SHP77 (cell line): ENCODE data around the gene IQCH.

ENCODE experiments used
- DNase-seq, 2 experiments: peaks; one replicate each; lab custom pipeline; 2025; lab: John Stamatoyannopoulos, UW

IQCH gene

DNA sequence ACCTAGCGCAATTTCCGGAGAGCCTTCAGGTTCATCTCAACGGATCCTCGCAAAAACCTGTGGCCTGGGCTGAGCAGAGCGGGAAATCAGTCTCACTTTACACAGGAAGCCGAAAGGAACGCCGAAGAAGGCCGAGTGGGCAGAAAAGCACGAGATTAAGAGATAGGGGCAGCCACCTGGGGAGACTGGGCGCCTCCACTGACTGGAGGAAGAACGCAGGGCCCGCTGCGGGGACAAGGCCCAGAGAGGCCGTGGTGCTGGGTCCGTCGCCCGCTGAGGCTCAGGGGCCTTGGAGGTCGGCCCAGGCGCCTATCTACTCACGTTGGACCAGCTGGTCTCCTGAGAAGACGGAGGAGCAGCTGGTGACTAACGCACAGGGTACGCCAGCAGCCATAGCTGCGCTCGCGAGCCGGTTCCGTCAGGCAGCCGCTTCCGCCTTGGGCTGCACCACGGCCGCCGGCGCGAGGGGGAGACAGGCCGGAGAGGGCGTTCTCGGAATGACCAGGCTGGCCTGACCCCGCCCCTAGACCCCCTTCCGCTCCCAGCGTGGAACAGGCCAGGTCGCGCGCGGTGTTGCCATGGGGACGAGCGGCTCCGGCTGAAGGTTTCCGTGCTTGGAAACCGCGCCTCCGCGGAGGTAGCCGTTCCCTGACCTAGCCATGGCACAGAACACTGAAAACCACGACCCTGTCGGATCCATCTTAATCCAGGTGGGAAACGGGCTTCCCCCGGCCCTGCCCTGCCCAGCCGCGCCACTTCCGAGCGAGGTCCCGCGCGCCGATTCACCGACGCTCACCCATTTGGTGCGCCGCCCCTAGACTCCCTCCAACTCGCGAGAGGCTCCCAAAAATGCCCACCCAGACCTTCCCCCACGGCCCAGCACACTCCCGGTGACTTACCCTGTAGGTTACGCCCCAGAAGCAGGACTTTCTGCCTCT, at the start of gene IQCH, which contains the start of gene AAGAB:
IQCH (plus strand) TSS at position 549 of the 938 bp plus-strand sequence; CDS start at position 660, 111 bp downstream.
AAGAB (minus strand) TSS at position 424 of the 938 bp plus-strand sequence; CDS start at position 394, 30 bp downstream.
- DNase-seq: peak; percentile 92

DNA sequence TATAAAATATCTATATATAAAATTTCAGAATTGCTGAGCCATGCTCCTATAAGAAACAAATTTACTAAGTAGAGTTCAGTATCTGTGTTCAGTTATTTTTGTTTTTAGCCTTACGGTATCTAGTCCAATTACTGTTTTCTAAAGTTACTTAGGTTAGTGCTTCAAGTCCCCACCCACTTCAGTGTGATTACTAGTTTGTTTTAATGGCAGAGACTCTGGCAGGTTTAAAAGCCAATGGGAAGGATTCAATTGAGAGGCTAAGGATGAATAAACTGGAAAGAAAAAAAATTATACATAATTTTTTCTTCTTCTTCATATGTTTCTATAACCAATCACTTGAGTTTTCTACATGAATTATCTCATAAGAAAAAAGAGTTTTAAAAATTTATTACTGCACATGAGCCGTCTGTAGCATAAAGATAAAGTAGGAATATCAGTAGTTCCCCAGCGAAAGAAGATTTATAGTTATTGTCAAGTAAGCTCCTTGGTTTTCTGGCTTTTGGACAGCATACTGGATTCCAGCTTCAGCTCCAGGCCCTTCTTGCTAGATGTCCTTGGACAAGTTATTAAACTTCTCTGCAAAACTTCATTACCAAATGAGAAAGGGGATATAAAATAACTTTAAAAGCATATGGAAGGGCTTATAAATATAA, 46.9 kb upstream of the IQCH start:
- no peak for DNase-seq

DNA sequence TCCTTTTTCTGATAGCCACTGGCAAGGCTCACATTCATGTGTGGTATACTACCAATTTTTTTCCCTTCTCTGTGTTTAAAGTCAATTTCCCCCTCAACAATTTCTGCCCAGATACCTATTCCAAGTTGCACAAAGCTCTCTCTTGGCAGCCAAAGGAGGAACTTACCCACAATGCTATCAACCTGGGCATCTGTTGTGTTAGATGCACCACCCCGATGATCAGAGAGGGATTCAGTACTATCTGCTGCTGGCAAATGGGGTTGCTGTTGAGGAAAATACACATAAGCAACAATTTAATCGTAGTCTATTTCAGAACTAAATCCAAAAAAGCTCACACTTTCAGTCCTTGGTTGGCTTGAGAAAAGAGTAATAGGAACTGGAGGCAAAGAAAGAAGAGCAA, 46.2 kb upstream of the IQCH start:
- no peak for DNase-seq

DNA sequence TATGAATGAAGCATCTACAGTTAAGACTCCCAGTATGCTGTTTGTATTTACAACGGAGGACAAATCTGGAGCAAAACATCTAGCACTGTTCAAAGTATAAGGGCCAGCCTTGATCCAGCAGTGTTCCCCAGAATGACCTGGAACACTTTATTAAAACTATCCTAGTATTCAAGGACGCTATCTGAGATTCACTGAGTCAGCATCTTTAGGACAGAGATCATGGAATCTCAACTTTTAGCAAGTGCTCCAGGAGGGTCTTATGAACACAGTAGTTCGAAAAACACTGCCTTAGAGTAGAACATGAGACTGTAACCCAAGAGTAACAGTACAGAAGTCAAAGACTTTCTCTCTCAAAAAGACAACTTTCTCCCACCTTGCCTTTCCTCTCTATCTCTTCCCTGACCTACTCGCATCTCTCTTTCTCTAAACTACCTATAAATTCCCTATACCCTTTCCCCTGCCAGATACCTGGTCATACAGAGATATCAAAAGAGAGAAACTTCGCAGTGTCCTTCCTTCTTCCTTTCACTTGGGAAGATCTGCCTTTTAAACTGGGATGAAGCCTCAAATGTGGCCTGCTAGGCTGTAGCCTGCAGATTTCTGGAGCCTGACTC, 43.9 kb upstream of the IQCH start:
- DNase-seq: no peak

DNA sequence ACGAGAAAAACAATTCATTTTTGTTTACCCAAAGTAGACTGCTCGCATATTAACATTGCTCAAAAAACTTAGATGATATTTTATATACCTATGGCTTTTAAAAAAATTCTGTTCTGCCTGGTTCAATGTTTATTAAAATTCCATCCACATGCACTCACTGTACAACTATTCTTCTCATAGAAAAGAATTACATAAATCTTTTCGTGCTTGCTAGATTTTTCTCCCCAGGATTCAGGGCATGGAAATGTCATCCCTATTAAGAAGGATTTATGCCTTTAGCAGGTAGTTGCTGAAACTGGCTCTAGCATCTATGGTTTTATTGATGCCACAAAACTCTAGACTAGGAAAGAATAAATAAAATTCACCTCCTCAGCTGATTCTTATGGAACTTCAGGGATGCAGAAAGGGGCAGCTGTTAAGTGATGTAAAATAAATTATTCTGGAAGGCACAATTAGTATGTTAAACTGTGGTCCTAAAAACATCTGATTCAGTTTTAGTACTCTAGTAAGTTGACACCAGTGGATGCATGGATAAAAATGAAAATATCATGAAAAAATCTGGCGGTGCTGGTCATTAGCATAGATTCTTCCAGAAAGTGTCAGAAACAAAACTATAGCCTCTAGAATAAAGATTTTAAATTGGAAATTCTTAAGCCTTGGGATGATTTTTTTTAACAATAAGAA, 41.8 kb upstream of the IQCH start:
- no peak for DNase-seq

DNA sequence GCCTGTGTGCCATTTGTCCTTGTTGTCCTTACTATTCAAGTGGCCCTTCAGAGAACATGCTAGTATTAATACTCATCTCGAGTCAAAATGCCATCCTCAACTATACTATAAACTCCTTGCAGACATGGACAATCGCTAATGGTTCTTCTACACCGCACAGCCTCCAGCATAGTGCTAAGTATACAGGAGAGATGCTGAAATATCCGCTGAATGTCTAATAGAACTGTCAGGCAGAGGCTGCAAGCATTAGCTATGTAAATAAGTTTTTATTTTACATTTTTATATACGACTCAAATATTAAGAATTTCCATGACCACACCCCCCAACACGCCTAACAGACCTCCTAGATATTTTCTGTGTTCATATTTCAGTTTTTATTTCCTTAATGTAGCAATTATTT, 39.5 kb upstream of the IQCH start:
- DNase-seq: no peak

DNA sequence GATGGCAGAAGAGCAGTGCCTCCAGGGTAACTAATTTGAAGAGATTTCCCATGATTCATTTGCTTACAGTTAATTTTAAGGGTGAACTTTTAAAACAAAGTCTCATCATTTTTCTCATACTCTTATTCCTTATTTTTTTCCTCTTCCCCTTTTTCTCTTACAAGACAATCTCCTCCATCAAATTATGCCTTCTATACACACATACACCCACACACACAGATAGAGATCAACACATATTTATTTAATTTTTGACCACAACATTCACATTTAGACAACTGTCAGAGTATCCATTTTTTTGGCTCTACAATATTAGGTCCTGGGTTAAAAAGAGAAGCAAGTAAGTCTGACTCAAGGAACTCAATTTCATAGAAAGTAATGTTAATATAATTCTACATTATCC, 37.7 kb upstream of the IQCH start:
- DNase-seq: no peak

DNA sequence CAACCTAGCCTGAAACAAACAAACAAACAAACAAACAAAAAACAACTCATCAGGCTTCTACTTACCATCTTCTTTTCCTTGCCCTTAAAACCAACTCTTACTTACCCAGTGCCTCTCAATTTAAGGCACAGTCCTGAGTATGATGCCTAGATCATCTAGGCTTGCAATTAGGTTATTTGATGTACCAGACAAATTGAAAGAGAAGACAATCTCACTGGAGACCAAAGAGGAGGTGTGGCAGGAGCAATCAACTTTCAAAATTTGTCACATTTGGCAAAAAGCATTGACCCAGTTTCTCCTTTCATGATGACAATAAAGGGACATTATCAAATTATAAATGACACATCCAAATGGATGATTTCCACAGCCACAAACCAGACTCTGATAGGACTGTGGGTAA, 36.2 kb upstream of the IQCH start:
- no peak for DNase-seq

DNA sequence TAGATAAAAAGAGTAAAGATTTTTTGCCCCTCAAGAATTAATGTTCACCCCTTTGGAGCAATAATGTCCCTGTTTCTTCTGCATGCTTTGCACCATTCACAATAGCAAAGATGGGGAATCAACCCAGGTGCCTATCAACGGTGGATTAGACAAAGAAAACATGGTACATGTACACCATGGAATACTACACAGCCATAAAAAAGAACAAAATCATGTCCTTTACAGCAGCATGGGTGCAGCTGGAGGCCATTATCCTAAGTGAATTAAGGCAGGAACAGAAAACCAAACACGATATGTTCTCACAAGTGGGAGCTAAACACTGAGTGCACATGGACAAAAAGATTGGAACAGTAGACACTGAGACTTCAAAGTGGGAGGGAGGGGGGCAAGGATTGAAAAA, 35.3 kb upstream of the IQCH start:
- DNase-seq: no peak

DNA sequence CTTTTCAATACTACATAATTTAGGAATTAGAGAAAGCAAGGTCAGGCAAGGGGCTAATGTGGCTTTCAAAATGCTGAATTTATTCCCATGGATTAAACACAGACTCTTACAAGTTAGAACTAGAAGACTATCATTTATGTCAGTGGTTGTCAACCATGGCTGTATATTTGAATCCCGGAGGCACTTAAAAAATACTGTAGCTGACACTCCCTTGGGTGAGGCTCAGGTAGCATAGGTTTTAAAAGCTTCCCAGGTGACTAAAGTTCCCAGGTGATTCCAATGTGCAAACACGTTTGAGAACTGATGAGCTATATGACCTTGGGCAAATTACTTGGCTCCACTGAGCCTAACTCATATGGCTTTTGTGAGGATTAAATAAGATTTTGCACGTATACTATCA, 29.7 kb upstream of the IQCH start:
- no peak for DNase-seq

DNA sequence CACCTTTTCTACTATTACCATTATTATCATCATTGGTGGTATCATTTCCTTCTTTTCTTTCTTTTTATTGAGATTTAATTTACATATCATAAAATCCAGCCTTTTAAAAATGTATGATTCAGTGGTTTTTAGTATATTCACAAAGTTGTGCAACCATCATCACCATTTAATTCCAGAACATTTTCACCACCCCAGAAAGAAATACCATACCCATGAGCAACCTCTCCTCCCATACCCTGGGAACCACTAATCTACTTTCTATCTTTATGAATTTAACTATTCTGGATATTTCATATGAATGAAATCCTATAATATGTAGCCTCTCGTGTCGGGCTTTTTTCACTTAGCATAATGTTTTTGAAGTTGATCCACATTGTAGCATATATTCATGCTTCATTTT, 29.2 kb upstream of the IQCH start:
- no peak for DNase-seq

DNA sequence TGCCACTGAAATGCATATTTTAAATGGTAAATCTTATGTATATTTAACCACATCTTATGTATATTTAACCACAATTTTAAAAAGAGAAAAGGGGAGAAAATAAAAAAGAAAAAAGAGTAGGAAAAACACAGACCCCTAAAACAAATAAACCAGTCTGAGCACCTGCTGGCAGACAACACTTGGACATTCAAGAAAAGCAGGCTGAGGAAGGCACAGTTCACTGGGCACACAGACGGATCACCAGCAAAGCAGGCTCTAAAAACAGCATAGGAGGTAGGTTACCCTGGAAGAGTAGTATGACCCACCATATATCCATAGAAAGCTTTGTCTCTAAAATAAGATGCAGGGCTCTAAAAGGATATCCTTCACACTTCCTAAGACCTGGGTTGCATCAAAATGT, 27.2 kb upstream of the IQCH start:
- no peak for DNase-seq

DNA sequence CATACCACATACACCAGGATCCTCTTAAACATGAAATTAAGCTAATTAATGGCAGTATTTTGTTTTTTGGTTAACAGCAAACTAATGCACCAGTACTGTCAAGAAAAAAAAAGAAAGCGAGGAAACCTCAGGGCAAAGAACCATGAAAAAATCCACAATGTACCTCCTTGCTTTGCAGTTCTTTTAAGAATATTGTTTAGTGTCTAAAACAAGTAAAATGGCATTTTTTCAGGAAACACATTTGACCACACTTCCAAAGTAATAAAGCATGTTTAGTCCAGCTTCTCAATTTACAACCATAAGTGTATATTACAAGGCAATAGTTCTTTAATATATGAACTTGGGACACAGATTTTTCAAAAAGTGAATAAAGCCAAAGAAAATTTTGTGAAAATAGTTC, 26.7 kb upstream of the IQCH start:
- DNase-seq: no peak

DNA sequence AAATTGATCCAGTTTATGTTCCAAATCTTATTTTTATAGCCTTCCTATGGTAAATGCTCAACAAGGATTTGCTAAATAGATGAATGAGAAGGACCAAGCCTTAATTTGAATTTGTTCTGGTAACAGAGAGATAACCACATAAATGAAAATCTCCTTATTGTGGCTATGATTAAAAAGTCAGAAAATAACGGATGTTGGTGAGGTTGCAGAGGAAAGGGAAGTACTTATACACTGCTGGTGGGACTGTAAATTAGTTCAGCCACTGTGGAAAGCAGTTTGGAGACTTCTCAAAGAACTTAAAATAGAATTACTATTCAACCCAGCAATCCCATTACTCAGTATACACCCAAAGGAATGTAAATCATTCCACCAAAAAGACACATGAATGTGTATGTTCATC, 26.3 kb upstream of the IQCH start:
- no peak for DNase-seq

DNA sequence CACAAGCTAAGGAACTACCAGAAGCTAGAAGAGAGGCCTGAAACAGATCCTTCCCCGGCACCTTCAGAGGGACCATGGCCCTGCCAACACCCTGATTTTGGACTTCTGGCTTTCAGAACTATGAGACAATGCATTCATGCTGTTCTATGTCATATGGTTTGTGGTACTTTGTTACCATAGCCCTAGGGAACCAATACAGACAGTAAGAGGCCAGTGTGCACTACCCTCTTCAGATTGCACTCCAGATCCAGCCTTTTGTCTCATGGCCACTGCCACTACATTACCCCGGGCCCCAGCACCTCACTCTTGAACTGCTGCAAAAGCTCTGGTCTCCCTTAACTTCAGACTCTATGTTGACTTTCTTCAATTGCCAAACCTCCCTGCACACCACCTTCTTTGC, 24.1 kb upstream of the IQCH start:
- no peak for DNase-seq

DNA sequence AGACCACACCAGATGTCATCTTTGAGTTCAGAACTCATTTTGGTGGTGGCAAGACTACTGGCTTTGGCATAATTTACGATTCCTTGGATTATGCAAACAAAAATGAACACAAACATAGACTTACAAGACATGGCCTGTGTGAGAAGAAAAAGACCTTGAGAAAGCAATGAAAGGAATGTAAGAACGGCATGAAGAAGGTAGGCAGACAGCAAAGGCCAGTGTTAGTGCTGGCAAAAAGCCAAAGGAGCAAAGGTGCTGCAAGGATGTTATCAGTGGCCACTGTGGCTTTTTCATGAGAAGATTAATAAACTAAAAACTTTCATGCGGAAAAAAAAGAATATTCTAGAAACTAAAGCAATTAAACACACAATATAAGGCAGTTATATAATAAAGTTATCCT, 22.0 kb upstream of the IQCH start:
- DNase-seq: no peak

DNA sequence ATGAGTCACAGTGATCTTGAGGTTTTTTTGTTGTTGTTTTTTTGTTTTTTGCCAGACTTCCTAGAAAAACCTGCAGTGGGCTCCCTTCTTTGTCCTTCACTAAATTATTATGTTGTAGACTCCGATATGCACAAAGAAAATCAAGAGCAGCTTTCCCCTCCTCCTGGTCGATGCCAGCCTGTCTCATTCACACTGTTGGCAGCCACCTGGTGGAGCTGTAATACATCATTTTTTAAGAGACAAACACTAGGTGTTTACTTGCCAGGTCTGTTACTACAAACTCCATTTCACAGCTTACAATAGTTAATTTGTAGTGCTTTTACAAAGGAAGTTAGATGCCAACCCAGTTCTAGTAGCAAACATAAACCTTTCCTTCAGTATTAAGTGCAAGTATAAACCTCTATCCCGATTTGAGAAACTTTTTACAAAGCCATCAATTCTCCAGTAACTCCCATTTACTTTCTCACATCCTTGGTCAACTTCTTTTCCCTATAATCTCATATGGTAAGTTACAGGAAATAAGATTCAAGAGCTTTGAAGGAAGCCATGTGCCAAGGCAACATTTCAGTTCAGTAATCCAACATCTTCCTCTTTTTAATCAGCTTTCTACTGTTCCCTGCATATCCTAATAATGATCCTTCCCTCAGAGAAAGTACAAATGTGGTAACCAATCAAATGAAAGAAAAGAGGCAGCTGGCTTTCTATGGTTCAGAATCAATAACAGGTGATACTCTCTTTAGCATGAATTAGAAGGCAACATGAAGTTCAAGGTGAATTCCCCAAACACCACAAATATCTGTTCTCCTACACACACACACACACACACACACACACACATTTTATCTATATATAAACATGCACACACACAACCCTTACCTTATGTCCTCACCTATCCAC, 14.1 kb upstream of the IQCH start:
- DNase-seq: peak in 1 of 2 experiments; percentile 20

DNA sequence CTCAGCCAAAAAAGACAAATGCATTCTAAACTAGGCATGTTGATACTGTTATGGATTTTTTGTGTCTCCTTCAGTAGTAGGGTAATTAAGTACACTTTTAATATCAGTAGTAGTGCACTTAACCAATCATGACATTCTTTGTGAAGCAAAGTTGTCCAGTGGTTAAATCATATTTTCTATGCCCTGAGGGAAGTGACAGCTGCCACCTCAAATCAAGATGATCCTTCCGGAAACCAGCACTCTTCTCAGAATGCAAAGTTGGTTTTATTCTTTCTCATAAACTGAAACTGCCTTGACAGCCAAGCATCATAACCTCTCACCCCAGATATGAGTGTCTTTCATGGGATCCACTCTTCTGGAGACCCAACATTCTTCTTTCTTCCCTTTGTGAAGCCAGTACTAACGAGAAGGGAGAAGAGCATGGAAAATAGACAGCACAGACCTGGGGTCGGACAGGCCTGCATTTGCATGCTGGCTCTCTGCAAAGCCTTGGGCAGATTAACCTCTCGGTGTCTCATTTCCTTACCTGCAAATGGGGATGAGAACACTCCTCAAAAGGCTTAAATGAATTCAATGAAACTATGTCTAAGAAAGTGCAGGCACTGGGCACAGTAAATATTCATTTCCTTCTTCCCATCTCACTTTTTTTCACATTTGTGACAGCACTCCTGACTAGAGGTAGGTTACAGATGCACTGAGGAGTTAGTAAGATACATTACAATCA, 13.3 kb upstream of the IQCH start:
- no peak for DNase-seq

DNA sequence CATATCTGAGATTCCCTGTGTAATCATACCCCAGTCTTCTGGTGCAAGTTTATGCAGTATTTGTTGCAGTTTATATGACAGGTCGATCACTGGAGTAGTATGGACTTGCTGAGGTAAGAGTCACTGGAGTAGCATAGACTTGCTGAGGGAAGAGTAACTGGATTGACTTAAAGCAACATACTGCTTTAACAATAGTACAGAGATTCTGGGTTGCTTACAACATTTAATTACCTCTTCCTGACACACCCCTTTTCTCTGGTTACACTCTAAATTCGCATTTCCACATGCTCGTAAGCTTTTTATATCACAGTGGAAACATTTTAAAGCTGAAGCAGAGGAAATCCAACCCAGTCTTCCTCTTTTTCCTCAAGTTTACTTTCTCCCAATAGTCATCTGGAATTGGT, 11.9 kb upstream of the IQCH start:
- no peak for DNase-seq

DNA sequence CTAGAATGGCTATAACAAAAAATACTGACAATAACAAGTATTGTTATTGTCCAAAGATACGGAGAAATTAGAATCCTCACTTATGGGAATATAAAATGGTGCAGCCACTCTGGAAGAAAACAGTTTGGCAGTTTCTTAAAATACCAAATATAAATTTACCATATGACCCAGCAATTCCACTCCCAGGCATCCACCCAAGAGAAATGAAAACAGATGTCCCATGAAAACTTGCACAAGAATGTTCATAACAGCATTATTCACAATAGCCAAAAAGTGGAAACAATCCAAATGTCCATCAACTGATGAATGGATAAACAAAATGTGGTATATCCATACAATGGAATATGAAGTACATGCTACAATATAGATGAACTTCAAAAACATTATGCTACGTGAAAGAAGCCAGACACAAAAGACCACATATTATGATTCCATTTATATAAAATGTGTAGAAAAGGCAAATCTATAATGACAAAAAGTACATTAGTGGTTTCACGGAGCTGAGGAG, 9.6 kb upstream of the IQCH start:
- DNase-seq: no peak
